Measurements from ENCODE around the gene SNCB. TPM values are rescaled to one million over a fixed set of nuclear protein-coding genes. Genes with fewer than 3 reads are reported as not detected.
A peak's percentile ranks its signal among the peaks of the same experiment; 100 is the strongest.

Gene SNCB
- total and polyA plus RNA-seq, 2 donors (not counting 1 experiment from before 2014, with no cell fraction given), result 0.17 to 0.22 TPM

DNA sequence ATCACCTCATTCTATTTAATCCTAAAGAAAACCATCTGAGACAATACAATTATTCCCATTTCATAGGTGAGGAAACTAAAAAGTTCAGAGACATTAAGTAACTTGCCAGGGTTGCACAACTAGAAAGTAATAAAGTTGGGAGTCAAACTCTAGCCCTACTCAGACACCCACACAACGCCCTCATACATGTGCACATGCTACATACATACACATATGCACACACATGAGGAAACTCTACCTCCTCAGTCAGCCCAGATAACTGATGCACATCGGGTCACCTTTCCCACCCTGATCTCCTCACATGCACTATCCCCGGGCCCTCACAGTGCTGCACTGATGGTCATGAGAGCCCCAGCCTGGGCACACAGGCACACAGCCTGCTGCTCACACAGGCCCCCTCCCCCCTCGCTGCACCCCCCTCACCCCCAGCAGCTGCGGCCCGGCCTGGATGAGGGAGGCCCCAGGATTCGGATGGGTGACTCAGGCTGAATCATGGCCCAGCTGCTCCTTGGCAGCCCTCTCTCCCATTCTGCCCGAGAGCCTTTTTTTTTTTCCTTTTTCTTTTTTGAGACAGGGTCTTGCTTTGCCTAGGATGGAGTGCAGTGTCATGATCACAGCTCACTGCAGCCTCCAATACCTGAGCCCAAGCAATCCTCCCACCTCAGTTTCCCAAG lies 15.4 kb downstream of the SNCB start:
- H3K79me2 ChIP-seq (ENCODE audit: control insufficient read depth, insufficient read depth, low read length), result no peaks in the 10 kb centered on the region
- no peak overlapping the region for H3K4me3 ChIP-seq (replicated peaks in 1 of 4; ENCODE audit: control extremely low read depth in 1 of 4, insufficient read depth in 1 of 4, low read depth in 3 of 4, low read length in 4 of 4)
- no peaks in the 10 kb centered on the region for H3K36me3 ChIP-seq (ENCODE audit: control insufficient read depth, insufficient read depth, low read length)
- peak; percentile 76 to 82 for DNase-seq (ENCODE audit: low read depth in 2 of 2)
- H3K4me2 ChIP-seq (ENCODE audit: extremely low read depth, insufficient read depth, low read length), result peak overlapping the region; percentile 33
- no peak overlapping the region for H2AFZ ChIP-seq (ENCODE audit: low read length)
- no peak overlapping the region for H3K9ac ChIP-seq (ENCODE audit: insufficient read depth, low read length)
- peaks cover 4% of the 10 kb centered on the region for H3K27me3 ChIP-seq (ENCODE audit: control insufficient read depth, insufficient read depth, low read length)
- no peak for TF ChIP-seq EZH2 (IDR thresholded peaks at IDR 0.05; ENCODE audit: low read length, missing control alignments)
- TF ChIP-seq, protein P1, sequence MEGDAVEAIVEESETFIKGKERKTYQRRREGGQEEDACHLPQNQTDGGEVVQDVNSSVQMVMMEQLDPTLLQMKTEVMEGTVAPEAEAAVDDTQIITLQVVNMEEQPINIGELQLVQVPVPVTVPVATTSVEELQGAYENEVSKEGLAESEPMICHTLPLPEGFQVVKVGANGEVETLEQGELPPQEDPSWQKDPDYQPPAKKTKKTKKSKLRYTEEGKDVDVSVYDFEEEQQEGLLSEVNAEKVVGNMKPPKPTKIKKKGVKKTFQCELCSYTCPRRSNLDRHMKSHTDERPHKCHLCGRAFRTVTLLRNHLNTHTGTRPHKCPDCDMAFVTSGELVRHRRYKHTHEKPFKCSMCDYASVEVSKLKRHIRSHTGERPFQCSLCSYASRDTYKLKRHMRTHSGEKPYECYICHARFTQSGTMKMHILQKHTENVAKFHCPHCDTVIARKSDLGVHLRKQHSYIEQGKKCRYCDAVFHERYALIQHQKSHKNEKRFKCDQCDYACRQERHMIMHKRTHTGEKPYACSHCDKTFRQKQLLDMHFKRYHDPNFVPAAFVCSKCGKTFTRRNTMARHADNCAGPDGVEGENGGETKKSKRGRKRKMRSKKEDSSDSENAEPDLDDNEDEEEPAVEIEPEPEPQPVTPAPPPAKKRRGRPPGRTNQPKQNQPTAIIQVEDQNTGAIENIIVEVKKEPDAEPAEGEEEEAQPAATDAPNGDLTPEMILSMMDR (conservative IDR thresholded peaks at IDR 0.05 in 1 of 2, IDR thresholded peaks at IDR 0.05 in 1 of 2; ENCODE audit: low read depth in 1 of 2, low read length in 2 of 2), result no peak
- H3K9me3 ChIP-seq (ENCODE audit: control insufficient read depth, insufficient read depth, low read depth, low read length), result no peaks in the 10 kb centered on the region
- peak overlapping the region; percentile 29 for H3K27ac ChIP-seq (ENCODE audit: insufficient read depth, low read length)
- no peaks in the 10 kb centered on the region for H4K20me1 ChIP-seq (ENCODE audit: control insufficient read depth, extremely low read depth, insufficient read depth, low read length)
- peaks cover 30% of the 10 kb centered on the region for H3K4me1 ChIP-seq (ENCODE audit: control insufficient read depth, extremely low read depth, insufficient read depth, low read length)

- no peaks in the 10 kb centered on the region for H4K20me1 ChIP-seq (ENCODE audit: control insufficient read depth, extremely low read depth, insufficient read depth, low read length)
- no peak overlapping the region for H3K4me2 ChIP-seq (ENCODE audit: extremely low read depth, insufficient read depth, low read length)
- H2AFZ ChIP-seq (ENCODE audit: low read length), result no peak overlapping the region
- no peak for DNase-seq (ENCODE audit: low read depth in 2 of 2)
- H3K36me3 ChIP-seq (ENCODE audit: control insufficient read depth, insufficient read depth, low read length), result no peaks in the 10 kb centered on the region
- H3K9ac ChIP-seq (ENCODE audit: insufficient read depth, low read length), result no peak overlapping the region
- H3K4me3 ChIP-seq (replicated peaks in 1 of 4; ENCODE audit: control extremely low read depth in 1 of 4, insufficient read depth in 1 of 4, low read depth in 3 of 4, low read length in 4 of 4), result no peak overlapping the region
- no peak overlapping the region for H3K27ac ChIP-seq (ENCODE audit: insufficient read depth, low read length)
- H3K27me3 ChIP-seq (ENCODE audit: control insufficient read depth, insufficient read depth, low read length), result no peaks in the 10 kb centered on the region
- H3K9me3 ChIP-seq (ENCODE audit: control insufficient read depth, insufficient read depth, low read depth, low read length), result no peaks in the 10 kb centered on the region
- TF ChIP-seq, protein P1 (conservative IDR thresholded peaks at IDR 0.05 in 1 of 2, IDR thresholded peaks at IDR 0.05 in 1 of 2; ENCODE audit: low read depth in 1 of 2, low read length in 2 of 2), result no peak
- no peak for TF ChIP-seq EZH2 (IDR thresholded peaks at IDR 0.05; ENCODE audit: low read length, missing control alignments)
- H3K79me2 ChIP-seq (ENCODE audit: control insufficient read depth, insufficient read depth, low read length), result no peaks in the 10 kb centered on the region
- peaks cover 30% of the 10 kb centered on the region for H3K4me1 ChIP-seq (ENCODE audit: control insufficient read depth, extremely low read depth, insufficient read depth, low read length)
Measured at GRCh38 chr5:176612855-176613254, 17.5 kb downstream of the SNCB start.

DNA sequence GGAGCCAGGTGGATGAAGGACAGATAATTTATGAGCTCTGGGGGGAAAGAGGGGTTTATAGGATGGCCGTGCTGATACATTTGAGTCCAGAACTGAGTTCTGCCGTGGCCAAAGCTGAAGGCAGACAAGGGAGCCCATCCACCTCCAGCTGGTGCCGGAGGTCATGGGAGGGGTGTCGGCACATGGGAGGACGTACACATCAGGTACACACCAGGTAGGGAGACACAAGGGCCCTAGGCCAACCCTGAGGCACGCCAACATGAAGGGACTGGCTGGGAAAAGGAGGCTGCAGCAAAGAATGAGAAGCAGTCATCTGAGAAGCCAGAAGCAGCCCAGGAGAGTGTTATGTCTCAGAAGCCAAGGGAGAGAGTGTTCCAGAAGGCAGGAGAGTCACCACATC lies 18.3 kb downstream of the SNCB start:
- H3K9ac ChIP-seq (ENCODE audit: insufficient read depth, low read length), result no peak overlapping the region
- no peak overlapping the region for H2AFZ ChIP-seq (ENCODE audit: low read length)
- H3K79me2 ChIP-seq (ENCODE audit: control insufficient read depth, insufficient read depth, low read length), result no peaks in the 10 kb centered on the region
- TF ChIP-seq EZH2 (IDR thresholded peaks at IDR 0.05; ENCODE audit: low read length, missing control alignments), result no peak
- TF ChIP-seq, protein P1 (conservative IDR thresholded peaks at IDR 0.05 in 1 of 2, IDR thresholded peaks at IDR 0.05 in 1 of 2; ENCODE audit: low read depth in 1 of 2, low read length in 2 of 2), result no peak
- no peak overlapping the region for H3K27ac ChIP-seq (ENCODE audit: insufficient read depth, low read length)
- H3K9me3 ChIP-seq (ENCODE audit: control insufficient read depth, insufficient read depth, low read depth, low read length), result no peaks in the 10 kb centered on the region
- H4K20me1 ChIP-seq (ENCODE audit: control insufficient read depth, extremely low read depth, insufficient read depth, low read length), result no peaks in the 10 kb centered on the region
- H3K27me3 ChIP-seq (ENCODE audit: control insufficient read depth, insufficient read depth, low read length), result no peaks in the 10 kb centered on the region
- H3K4me2 ChIP-seq (ENCODE audit: extremely low read depth, insufficient read depth, low read length), result no peak overlapping the region
- no peak overlapping the region for H3K4me3 ChIP-seq (replicated peaks in 1 of 4; ENCODE audit: control extremely low read depth in 1 of 4, insufficient read depth in 1 of 4, low read depth in 3 of 4, low read length in 4 of 4)
- no peaks in the 10 kb centered on the region for H3K36me3 ChIP-seq (ENCODE audit: control insufficient read depth, insufficient read depth, low read length)
- H3K4me1 ChIP-seq (ENCODE audit: control insufficient read depth, extremely low read depth, insufficient read depth, low read length), result peaks cover 30% of the 10 kb centered on the region
- no peak for DNase-seq (ENCODE audit: low read depth in 2 of 2)
